HEK293T (cell line): ENCODE data around the gene ABR.
"Not testable (repeated sequence)": the region's sequence is repeated elsewhere in the genome, so short reads cannot be mapped to it uniquely, and the experiment has no call there.

Experiments
- ARNT ChIP-seq: fragments of 450-650 bp; IDR thresholded peaks from 2 replicates; pipeline ENCODE4 v1.6.1; 2017; ENCODE audit warnings: mild to moderate bottlenecking
- CTBP1 ChIP-seq: fragments of 450-650 bp; IDR thresholded peaks from 2 replicates; pipeline ENCODE4 v1.6.1; 2016; ENCODE audit warnings: borderline replicate concordance
- LEF1 ChIP-seq: fragments of 450-650 bp; IDR thresholded peaks from 2 replicates; pipeline ENCODE4 v1.6.1; 2017; ENCODE audit warnings: mild to moderate bottlenecking, borderline replicate concordance
- NFRKB ChIP-seq: fragments of 450-650 bp; IDR thresholded peaks from 2 replicates; pipeline ENCODE4 v1.6.1; 2016; ENCODE audit warnings: mild to moderate bottlenecking, moderate library complexity
- SP1 ChIP-seq: fragments of 450-650 bp; IDR thresholded peaks from 2 replicates; pipeline ENCODE4 v1.6.1; 2017
- SUZ12 ChIP-seq: fragments of 450-650 bp; IDR thresholded peaks from 2 replicates; pipeline ENCODE4 v1.6.1; 2016; ENCODE audit warnings: mild to moderate bottlenecking

DNA sequence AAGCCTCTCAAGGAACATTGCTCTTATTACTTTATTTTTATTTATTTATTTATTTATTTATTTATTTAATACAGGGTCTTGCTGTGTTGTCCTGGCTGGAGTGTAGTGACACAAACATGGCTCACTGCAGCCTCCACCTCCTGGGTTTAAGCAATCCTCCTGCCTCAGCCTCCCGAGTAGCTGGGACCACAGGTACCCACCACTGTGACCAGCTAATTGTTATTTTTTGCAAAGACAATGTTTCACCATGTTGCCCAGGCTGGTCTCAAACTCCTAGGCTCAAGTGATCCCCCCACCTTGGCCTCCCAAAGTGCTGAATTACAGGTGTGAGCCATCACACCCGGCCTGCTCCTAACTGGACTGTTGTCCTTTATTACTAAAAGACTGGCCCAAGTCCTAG is 205.0 kb downstream of the ABR start:
- not testable (repeated sequence) for TF ChIP-seq ARNT, SP1, SUZ12, CTBP1, NFRKB, LEF1
